ENCODE data around the gene ST3GAL5. TPM values are rescaled to one million over a fixed set of nuclear protein-coding genes. Genes with fewer than 3 reads are reported as not detected.
A peak's percentile ranks its signal among the peaks of the same experiment; 100 is the strongest.

Gene ST3GAL5
- total and polyA plus RNA-seq, 10 donors, result 18.7 to 124 (median 74.1) TPM

DNA sequence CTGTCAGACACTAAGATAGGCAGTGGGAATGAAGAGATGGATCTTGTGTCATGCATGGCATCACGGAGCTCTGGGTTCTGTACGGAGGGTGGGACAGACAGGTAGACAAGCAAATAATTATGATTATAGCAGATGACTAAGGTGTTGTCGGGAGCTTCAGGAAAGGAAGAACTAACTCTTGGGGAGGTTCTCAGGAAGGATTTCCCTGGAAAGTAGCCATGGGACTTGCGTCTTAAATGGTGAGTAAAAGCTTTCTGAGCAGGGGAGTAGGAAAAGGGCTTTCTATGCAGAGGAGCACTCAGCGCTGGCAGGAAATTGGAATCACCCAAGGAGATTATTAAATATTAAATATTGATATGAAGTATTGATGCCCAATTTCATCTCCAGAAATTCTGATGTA is 99.5 kb downstream of the ST3GAL5 start:
- Histone ChIP-seq H3K36me3 (peaks cover 0 to 21% (median 0%) of the 10 kb centered on the region in 6 donors), H3K4me3 (no peak overlapping the region), H3K27me3 (replicated peaks in 1 of 7) (peaks cover 0 to 26% (median 0%) of the 10 kb centered on the region in 7 donors), H3K4me1 (peaks cover 0 to 72% (median 31%) of the 10 kb centered on the region in 6 donors), H3K9me3 (no peaks in the 10 kb centered on the region), H3K27ac (no peak overlapping the region)
- no peak for DNase-seq
- 86 to 96% (median 90%) methylated on average over 5 of the region's 5 CpGs for WGBS, 5 donors
- intact Hi-C loops (cut with DNase I; ENCODE audit: low total_unique reads), result no loop called here
- TF ChIP-seq, protein P1, sequence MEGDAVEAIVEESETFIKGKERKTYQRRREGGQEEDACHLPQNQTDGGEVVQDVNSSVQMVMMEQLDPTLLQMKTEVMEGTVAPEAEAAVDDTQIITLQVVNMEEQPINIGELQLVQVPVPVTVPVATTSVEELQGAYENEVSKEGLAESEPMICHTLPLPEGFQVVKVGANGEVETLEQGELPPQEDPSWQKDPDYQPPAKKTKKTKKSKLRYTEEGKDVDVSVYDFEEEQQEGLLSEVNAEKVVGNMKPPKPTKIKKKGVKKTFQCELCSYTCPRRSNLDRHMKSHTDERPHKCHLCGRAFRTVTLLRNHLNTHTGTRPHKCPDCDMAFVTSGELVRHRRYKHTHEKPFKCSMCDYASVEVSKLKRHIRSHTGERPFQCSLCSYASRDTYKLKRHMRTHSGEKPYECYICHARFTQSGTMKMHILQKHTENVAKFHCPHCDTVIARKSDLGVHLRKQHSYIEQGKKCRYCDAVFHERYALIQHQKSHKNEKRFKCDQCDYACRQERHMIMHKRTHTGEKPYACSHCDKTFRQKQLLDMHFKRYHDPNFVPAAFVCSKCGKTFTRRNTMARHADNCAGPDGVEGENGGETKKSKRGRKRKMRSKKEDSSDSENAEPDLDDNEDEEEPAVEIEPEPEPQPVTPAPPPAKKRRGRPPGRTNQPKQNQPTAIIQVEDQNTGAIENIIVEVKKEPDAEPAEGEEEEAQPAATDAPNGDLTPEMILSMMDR (IDR thresholded peaks at IDR 0.05 in 8 of 11, conservative IDR thresholded peaks at IDR 0.05 in 3 of 11), result no peak
- TF ChIP-seq POLR2AphosphoS5 (IDR thresholded peaks at IDR 0.05) (no peak), POLR2A (IDR thresholded peaks at IDR 0.05) (no peak)

DNA sequence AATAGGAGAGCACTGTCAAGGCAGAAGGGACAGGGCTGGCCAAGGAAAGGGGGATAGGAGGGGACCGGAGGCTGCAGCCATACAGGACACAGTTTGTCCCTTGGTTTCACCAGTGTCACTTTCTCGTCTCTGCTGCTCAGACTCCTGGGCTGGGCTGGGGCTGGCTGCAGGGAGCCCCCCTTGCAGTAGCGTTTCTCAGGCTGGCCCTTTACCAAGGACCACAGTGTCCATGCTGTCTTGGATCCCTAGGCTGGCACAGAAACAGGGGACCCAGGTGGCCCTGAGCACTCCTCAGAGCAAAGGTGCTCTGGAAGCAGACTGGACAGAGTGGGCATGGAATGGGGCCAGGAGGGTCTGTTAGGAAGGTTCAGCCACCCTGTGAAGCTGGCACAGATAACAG is 100.2 kb downstream of the ST3GAL5 start:
- intact Hi-C loops (cut with DNase I; ENCODE audit: low total_unique reads), result no loop called here
- Histone ChIP-seq H3K4me1 (peaks cover 0 to 72% (median 30%) of the 10 kb centered on the region in 6 donors), H3K36me3 (peaks cover 0 to 21% (median 0%) of the 10 kb centered on the region in 6 donors), H3K9me3 (no peaks in the 10 kb centered on the region), H3K27me3 (replicated peaks in 1 of 7) (peaks cover 0 to 26% (median 0%) of the 10 kb centered on the region in 7 donors), H3K27ac (no peak overlapping the region), H3K4me3 (no peak overlapping the region)
- WGBS, 5 donors, result 79 to 93% (median 81%) methylated on average over 3 of the region's 3 CpGs
- DNase-seq, result peak; percentile 37
- TF ChIP-seq POLR2A (IDR thresholded peaks at IDR 0.05), result no peak

DNA sequence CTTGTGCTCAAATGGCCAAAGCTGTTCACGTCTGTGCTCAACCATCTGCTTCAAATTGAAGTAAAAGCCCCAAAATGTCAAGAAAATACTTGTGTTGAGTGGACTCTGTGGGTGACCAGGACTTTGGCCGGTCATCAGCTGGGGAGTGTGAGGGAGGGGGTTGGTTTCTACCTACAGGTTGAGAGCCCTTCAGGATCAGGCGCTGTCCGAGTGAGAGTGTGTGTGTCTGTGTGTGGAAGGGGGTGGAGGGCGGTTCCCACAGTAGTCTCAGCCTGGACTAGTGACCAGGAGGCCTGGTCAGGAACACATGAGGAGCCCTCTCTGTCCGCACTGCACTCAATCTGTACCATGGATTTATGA is 100.8 kb downstream of the ST3GAL5 start:
- WGBS, 5 donors, result 86 to 94% (median 91%) methylated on average over 6 of the region's 6 CpGs
- intact Hi-C loops (cut with DNase I; ENCODE audit: low total_unique reads), result no loop called here
- no peaks in the 10 kb centered on the region for H3K9me3 ChIP-seq
- H3K4me3 ChIP-seq, result no peak overlapping the region
- peak; percentile 54 for DNase-seq
- peaks cover 0 to 26% (median 0%) of the 10 kb centered on the region in 7 donors for H3K27me3 ChIP-seq (replicated peaks in 1 of 7)
- peak overlapping the region in 1 of 8 donors; percentile 5 for H3K27ac ChIP-seq
- no peak for TF ChIP-seq POLR2AphosphoS5 (IDR thresholded peaks at IDR 0.05)
- no peak for TF ChIP-seq POLR2A (IDR thresholded peaks at IDR 0.05)
- TF ChIP-seq, protein P1 (IDR thresholded peaks at IDR 0.05 in 8 of 11, conservative IDR thresholded peaks at IDR 0.05 in 3 of 11), result no peak
- H3K36me3 ChIP-seq, result peaks cover 0 to 21% (median 0%) of the 10 kb centered on the region in 6 donors
- H3K4me1 ChIP-seq, result peaks cover 0 to 69% (median 29%) of the 10 kb centered on the region in 6 donors

DNA sequence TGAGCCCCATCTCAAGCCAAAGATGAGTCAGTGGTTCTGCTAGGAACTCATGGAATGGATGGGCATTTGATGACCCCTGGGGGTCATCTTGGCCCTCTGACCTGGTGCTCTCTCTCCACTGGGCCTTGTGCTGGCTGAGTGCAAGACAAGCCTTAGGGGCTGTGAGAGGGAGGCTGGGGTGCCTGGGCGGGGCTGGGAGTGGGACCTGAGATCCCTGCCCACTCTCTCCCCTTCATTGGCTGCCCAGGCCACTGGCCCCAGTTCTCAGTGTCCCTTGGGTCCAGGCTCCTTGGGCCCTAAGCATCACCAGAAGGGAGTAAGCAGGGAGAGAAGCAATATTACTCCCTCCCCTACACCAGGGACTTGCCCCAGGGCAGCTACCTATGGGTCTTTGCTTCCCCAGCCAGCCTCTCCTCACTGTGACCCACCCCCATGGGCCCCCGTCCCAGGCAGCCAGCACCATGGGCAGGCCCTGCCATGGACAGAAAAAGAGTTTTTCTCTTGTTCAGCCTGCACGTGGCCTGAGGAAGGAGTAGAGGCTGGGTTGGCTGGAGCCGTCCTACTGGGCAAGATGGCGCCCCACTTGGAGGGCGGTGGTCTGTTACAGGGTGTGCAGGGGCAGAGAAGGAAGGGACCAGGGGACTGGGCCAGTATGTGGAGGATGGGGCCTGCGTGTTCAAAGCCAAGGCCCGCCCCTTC is 101.4 kb downstream of the ST3GAL5 start:
- H3K4me3 ChIP-seq, result no peak overlapping the region
- H3K9me3 ChIP-seq, result no peaks in the 10 kb centered on the region
- H3K27me3 ChIP-seq (replicated peaks in 1 of 7), result peaks cover 0 to 26% (median 0%) of the 10 kb centered on the region in 7 donors
- peaks cover 0 to 65% (median 27%) of the 10 kb centered on the region in 6 donors for H3K4me1 ChIP-seq
- DNase-seq, result peak; percentile 57
- no peak for TF ChIP-seq POLR2AphosphoS5 (IDR thresholded peaks at IDR 0.05)
- TF ChIP-seq, protein P1 (IDR thresholded peaks at IDR 0.05 in 8 of 11, conservative IDR thresholded peaks at IDR 0.05 in 3 of 11), result no peak
- TF ChIP-seq POLR2A (IDR thresholded peaks at IDR 0.05), result no peak
- intact Hi-C loops (cut with DNase I; ENCODE audit: low total_unique reads), result no loop called here
- peak overlapping the region in 1 of 8 donors; percentile 5 for H3K27ac ChIP-seq
- WGBS, 5 donors, result 79 to 85% (median 82%) methylated on average over 7 to 8 of the region's 8 CpGs
- H3K36me3 ChIP-seq, result peaks cover 0 to 21% (median 0%) of the 10 kb centered on the region in 6 donors

Small RNA genes within 50 kb of the gene (small RNA-seq; reads per million reads assigned to genes)
- gene RN7SKP83, result 0 reads per million in 4 donors

Other genes starting within 250 kb of the ST3GAL5 start
- gene SFTPB, start 220.8 kb downstream of the ST3GAL5 start, total RNA-seq, result 1 to 10 TPM in 1 of 7 donors, not detected in 6; 1.9 TPM
- gene SFTPB, start 220.8 kb downstream of the ST3GAL5 start, polyA plus RNA-seq, result 1 to 10 TPM in 2 of 3 donors, under 1 TPM in 1; 0.59 to 4.0 (median 2.1) TPM
- 10 to 100 TPM; 17.4 to 87.8 (median 42.6) TPM for gene GNLY, start 194.6 kb downstream of the ST3GAL5 start, total RNA-seq
- 10 to 100 TPM; 13.1 to 38.9 (median 31.5) TPM for gene GNLY, start 194.6 kb downstream of the ST3GAL5 start, polyA plus RNA-seq
- gene ATOH8, start 135.0 kb downstream of the ST3GAL5 start, total RNA-seq, result 10 to 100 TPM in 6 of 7 donors, 1 to 10 TPM in 1; 6.4 to 53.0 (median 18.6) TPM
- gene ATOH8, start 135.0 kb downstream of the ST3GAL5 start, polyA plus RNA-seq, result 10 to 100 TPM in 1 of 3 donors, 1 to 10 TPM in 2; 7.2 to 17.6 (median 9.4) TPM
- gene POLR1A, start 216.9 kb upstream of the ST3GAL5 start, total RNA-seq, result 10 to 100 TPM; 18.4 to 39.0 (median 26.8) TPM
- gene POLR1A, start 216.9 kb upstream of the ST3GAL5 start, polyA plus RNA-seq, result 1 to 10 TPM; 1.8 to 3.8 (median 1.9) TPM
- 100 to 1,000 TPM in 5 of 7 donors, 10 to 100 TPM in 2; 83.8 to 126 (median 104) TPM for gene PTCD3, start 217.2 kb upstream of the ST3GAL5 start, total RNA-seq
- gene PTCD3, start 217.2 kb upstream of the ST3GAL5 start, polyA plus RNA-seq, result 10 to 100 TPM; 29.8 to 36.7 (median 34.8) TPM